Putamen (tissue), 1 donor: ENCODE data around the gene GRK4.
"Not testable (repeated sequence)": the region's sequence is repeated elsewhere in the genome, so short reads cannot be mapped to it uniquely, and the experiment has no call there.

Experiments used
- DNase-seq: peaks from one replicate; pipeline ENCODE4 v3.0.0-alpha.2; 2016; ENCODE audit warnings: low spot score

GRK4 gene

DNA sequence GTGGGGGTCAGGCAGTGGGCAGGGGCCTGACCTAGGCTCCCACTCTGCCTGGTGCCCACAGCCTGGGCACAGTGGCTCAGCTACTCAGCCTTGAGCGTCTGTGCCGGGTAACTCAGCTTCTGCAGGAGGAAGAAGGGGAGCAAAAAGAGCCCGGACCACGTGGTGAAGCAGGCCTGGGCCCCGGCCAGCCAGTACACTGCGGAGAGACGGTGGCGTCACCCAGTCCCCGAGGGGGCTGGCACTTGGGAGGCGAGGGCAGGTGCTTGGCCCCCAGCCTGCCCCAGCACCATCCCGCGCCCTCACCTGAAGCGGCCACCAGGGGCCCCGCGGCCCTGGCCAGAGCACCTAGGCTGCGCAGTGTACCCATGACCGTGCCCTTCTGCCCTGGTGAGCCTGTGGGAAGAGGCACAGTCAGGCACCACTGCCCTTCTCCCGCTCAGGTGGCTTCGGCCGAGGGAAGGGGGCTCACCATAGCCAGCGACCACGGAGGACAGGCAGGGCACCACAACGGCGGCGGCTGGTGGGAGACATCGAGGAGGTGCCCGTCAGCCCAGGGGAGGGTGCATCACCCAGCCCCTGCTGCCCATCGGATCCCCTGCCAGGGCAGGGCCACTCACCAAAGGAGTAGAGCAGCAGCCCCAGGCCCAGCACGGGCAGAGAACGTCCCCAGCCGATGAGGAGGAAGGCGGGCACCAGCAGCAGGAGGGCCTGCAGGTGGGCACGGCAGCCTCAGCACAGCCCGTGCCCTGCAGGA is 32.4 kb upstream of the GRK4 start:
- no peak for DNase-seq

DNA sequence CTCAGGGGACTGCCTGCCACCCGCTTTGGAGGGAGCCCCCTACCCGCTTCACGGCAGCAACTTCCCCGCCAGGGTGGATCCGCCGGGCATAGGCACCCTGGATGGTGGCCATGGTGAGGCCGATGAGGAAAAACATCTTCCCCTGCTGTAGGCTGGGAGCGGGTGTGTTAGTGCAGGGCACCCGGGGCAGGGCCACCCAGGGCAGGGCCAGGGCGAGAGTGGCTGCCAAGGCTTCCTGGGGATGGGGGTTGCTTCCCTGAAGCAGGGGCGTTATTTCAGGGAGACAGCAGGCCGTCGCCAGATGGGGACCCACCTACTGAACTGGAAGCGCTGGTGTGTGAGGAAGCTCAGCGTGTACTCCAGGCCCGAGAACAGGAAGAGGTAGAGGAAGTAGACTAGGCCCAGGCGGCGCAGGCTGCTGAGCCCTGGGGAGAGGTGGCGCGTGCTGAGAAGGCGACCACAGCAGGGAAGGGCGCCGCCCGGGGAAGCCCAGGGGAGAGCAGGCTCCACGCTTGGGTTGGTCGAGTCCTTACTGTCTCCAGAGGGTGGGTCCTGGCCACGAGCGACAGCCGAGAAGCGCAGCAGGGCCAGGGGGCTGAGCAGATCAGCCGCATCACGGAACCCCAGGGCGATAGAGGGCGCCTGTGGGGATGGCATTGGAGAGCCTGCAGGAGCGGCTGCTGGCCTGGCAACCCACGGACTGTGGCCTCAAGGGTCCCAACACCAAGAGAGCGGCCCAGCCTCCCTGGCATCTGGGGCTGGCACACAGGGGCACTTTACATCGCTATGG is 31.7 kb upstream of the GRK4 start:
- DNase-seq = no peak

DNA sequence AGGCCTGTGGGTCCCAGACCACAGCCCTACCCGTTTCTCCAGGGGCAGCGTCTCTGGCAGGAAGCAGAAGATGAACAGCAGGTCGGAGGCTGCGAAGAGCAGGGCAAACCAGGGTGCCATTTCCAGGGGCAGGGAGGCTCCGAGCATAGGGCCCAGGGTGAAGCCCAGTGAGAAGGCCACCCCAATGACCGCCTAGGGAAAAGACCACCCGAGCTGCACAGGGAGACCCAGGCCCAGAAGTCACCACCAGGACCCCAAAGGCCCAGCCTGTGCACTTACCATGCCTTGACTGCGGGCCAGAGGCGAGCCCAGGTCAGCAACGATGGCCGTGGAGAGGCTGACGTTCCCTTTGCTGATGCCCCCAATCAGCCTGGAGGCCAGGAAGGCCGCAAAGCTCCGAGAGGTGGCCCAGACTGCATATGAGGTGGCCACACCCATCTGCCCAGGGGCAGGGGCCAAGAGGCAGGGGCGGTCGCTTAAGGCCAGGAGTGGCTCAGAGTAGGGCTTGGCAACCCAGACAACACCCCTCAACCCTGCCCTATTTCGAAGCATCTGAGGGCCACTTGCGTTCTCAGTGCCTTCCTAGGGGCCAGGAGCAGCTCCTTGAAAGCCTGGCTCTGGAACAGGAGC is 30.9 kb upstream of the GRK4 start:
- no peak for DNase-seq

DNA sequence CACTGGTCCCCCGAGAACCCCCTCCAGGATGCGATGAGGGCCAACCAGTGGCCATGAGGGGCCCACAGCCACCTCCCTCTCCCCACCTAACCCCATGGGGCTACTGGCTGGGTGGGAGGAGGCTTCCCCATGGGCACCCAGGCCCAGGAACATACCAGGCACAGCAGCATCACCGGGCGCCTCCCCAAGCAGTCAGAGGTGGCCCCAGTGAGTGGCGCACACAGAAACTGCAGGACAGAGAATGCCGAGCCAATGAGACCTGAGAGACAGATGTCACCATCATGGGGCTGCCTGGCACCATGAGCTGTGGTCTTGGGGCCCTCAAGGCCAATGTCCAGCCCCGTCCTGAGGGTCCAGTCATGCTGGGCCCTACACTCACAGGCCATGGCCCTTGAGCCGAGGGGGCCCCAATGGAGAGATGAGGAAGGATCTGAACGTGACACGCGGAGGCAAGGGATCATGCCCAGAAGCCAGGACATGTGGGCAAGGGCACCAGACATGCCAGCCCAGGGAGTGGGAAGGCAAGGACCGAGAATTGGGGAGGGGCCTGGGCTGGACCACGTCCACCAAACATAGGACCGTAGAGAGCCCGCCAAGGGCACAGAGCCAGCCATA is 30.3 kb upstream of the GRK4 start:
- no peak for DNase-seq

DNA sequence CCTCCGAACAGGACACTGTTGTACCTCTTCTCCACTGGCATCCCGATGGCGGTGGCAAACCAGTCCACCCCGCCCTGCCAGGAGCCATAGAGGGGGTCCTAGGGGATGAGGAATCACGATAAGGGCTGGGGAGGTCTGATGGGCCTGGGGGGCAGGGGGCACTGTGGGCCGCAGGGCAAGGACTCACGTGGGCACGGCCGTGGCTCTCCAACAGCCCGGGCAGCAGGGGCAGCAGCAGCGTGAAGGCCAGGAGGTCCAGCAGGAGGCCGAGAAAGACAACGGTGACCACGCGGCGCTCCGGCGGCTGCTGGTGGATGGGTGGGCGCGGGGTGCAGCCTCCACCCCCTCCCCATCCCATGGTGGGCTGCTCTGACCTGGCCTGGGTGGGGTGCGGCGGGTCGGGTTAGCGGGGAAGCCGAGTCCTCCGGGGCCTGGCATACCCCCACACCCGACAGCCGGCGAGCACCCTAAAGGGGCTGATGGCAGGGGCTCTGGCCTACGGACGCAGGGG is 29.8 kb upstream of the GRK4 start:
- no peak for DNase-seq

DNA sequence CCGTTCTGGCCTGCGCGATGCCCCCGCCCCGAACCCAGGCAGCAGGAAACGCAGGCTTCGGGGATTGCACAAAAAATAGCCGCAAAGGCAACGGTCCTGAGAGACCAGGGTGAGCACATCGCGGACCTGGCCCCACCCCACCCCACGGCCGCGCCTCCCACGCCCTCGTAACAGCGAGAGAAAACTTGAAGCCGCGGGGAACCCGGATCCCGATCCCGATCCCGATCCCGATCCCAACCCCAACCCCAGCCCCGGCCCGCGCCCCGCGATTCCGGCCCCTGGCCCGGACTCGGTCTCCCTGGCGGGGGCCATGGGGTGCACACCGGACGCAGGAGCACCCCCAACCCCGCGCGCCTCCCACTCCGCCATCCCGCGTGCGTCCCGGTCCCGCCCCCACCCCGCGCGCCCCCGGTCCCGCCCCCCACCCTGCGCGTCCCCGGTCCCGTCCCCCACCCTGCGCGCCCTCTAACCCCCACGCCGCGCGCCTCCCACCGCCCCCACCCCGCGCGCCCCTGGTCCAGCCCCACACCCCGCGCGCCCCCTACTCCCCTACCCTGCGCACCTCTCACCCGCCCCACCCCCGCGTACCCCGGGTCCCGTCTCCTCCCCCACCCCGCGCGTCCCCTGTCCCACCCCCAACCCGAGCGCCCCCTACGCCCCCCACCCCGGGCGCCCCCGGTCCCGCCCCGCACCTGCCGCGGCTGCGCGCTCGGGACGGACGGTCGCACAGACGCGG is 29.1 kb upstream of the GRK4 start:
- no peak for DNase-seq

DNA sequence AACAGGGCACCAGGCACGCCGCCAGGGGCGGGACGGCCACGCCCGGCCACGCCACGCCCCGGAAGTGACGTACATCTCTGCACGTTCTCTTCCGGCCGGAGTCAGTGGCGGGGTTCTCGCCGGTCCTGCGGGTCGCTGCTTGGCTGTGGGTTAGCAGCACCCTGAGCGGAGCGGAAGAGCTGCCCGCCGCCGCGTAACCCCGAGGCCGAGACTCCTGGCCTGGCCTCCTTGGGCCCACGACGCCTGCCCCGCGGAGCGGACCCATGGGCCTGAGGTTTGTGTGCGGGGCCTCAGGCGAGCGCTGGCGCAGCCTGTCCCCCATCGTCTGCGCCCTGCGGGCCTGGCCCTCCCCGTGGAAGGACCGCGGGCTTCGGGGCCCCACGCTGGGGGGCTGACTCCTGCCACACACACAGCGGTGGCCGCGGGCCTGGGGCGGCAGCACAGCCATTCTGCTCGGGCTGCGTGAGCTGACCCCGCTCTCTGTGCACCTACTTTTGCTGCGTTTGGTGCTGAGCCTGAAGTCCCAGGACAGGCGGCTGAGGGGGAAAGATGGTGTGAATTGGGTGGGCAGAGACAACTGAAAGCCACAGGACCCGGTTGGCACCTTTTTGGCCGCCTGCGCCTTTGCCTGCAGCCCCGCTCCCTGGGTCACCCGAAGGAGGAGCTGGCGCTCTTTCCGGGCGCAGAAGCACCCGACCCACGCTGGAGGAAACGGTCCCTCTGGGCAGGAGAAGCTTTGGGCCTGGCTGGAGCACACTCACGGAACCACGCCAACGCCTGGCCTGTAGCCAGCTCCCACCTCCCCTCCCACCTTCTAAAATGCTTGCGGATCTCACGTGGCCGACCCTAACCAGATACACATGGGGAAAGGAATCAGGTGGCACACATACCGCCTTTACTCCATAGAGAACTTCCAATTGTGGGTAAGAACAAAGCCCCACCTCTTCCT is 28.3 kb upstream of the GRK4 start:
- DNase-seq = peak; percentile 88

DNA sequence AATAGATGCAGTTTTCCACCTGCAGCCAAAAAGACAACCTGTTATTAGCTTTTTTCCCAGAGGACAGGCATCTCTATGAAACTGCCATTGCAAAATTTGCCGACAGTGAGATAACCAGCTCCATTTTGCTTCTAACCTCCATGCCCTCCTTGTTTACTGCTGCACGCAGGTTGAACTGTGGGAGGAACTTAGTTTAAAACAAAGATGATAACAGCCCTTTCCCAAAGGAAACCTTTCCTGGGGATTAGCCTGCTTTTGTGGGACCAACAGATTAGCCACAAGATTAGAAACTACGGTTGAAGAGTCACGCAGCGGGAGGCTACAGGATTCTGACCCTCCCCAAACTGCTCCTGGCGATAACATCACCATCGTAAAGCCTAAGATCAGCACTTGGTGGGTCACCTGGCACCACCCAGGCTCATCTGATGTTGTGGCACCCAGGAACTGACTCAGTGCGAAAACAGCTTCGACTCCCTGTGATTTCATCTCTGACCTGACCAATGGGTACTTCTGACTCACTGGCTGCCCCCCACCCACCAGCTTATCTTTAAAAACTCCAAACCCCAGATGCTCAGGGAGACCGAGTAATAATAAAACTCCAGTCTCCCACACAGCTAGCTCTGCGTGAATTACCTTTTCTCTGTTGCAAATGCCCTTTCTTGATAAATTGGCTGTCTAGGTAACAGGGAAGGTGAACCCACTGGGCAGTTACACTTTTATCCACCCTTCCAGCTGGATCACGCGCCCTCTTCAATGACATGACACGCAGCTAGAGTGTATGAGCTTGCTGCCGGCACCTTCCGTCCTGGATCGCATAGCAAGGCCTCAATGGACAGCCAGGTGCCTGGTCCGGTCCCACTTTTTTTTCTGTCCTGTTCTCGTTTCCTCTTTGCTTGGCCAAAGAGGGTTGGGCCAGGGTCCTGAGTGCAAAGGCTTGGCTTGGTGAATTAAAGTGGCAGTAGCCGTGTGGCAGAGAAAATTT is 27.3 kb upstream of the GRK4 start:
- DNase-seq = no peak

DNA sequence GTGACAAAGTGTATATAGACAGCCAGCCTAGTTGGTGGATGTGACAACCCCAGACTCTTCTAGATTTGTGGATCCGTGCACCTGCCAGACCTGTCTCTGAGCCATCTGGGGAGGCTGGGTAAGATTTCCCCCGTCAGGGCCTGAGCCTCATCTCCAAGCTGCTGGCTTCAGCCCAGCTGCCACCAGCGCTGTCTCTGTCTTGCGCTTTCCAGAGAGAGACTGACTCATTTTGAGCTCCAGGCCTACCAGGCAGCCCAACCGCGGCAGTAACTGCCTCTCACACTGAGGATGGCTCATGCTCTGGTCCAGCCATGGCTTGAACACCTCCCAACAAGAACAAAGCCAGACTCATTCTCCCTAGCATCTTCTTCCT is 26.6 kb upstream of the GRK4 start:
- no peak for DNase-seq

DNA sequence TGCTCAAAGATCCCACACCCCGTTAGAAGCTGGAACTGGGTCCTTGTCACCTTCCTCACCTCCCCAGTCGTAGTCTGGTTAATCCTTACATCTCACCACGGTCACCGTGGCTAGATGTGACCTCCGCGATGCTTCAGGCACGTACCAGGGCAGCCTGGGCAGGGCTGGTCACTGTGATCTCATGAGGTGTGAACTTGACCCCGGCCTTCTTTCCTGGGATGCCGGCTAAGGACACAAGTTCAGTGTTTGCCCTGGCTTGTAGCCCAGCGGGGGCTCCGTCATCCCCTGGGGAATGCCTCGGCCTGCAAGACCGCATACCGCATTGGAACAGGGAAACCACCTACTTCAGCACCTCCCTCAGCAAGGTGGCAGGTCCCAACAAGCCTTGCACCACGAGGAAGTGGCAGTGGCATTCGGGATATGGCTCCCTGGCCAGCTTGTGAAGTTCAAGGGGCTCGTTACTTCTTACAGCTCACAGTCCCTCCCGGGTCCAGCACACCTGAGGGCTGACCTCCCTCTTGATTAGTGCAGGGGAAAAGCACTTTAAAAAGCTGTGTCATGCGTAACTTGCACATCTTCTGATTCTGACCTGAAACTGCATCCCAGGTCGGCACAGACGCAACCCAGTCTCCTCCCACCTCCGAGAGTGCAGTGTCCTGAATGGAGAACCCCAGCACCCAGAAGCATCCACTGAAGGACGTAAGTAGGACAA is 26.1 kb upstream of the GRK4 start:
- DNase-seq = no peak

DNA sequence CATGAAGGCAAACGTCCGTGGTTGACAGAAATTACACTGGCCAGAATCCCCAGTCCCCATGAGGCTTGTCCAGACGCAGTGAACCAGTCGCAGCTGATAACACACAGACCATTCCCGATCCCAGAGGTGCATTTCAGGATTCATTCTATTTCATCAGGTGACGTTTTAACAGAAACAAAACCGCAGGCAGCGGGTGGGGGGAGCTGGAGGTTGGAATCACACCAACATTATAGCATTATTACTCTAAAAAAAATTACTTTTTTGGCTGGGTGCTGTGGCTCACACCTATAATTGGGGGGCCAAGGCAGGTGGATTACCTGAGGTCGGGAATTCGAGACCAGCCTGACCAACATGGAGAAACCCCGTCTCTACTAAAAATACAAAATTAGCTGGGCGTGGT is 25.4 kb upstream of the GRK4 start:
- DNase-seq = no peak

DNA sequence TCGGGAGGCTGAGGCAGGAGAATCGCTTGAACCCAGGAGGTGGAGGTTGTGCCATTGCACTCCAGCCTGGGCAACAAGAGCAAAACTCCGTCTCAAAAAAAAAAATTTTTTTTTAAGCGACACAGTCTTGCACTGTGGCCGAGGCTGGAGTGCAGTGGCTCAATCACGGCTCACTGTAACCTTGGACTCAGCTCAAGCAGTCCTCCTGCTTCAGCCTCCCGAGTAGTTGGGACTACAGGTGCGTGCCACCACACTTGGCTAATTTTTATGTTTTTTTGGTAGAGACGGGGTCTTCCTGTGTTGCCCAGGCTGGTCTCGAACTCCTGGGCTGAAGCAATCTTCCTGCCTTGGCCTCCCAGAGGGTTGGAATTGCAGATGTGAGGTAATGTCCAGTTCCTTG is 25.0 kb upstream of the GRK4 start:
- DNase-seq = not testable (repeated sequence)

DNA sequence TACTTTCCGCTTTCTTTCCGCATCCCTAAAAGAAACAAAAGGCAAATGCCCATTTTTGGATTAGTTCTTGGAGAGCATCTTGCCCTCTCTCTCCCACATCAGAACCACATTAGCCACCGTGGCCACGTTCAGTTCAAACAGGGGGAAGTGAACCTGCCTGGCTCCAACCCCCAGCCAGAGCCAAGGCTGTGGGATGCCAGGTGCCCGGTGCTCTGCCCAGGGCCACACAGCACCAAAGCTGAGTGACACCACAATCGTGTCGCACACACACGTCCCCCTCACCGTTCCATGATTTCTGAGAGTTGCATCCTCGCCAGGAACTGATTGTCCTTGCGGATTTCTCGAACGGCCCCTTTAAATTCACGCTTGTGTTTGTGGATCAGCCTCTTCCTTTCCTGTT is 24.5 kb upstream of the GRK4 start:
- no peak for DNase-seq

DNA sequence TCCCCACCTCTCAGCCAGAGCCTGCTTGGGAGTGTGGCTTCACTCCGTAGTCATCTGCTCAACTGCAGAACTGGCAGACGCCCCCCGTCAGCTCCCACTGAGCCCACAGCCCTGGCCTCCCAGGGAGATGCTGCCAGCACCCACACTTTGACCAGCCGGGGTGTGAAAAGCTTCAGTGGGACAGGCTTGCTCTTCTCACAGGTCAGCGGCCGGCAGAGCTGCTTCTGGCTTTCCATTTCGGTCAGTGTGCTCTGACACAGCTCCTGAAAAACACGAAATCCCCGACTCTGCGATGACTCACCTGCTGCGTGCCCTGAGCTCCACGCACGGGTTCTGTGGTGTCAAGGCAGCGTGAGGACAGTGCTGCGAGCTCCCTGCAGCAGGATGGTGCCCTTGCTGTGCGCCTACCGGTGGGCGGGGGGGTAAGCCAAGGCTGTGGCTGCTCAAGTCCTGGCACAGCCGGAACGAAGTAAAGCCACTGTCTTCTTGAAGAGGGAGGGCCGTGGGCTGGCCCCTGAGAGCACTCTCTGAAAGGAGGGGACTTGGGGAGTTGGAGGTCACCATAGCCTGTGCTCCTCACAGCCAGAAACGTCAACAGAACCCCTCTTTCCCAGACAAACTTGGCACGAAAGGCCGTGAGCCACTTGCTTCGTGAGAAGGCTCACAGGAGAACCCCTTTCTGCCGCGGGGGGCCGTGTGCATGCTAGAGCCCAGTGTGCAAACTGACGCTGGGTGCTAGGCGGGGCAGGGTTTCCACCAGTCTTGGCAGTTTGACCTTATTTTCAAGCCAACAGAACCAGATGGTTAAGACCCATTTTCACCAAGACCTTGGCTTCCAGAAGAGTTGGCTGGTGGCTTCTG is 23.8 kb upstream of the GRK4 start:
- DNase-seq = no peak

DNA sequence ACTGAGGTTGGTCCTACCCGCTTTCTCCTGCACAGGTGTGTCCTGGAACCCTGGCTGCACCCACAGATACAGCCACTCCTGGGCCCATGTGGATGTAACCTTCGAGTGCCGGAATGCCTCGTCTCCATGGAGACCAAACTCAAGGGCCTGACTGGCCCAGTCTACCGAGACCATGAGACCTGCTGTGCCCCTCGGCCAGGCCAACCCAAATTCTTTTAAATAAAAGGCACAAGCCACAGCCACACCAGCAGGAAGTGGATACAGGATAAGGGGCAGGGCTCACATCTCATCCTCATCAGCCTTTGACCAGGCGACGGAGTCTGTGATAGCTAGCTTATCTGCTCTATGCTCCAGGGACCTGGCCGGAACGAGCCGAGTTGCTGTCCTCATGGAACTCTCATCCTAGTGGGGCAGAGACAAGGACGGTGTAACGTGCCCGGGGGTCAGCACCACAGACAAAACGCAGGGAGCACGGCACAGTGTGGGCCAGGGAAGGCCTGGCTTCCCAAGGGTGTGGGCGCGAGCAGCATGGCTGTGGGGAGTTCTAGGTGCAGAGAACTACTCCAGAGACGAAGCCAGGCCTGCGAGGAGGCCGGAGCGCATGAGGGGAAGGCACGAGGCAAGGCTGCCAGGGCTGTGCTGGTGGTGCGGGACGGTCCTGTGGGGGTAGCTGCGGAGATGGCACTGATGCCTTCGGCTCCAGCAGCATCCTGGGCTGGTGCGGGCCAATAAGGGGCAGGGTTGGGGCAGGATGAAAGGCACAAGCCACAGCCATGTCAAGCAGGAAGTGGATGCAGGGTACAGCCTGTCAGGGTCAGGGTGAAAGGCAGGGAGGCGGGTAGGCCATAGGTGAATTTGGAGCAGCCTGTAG is 22.9 kb upstream of the GRK4 start:
- DNase-seq = no peak

DNA sequence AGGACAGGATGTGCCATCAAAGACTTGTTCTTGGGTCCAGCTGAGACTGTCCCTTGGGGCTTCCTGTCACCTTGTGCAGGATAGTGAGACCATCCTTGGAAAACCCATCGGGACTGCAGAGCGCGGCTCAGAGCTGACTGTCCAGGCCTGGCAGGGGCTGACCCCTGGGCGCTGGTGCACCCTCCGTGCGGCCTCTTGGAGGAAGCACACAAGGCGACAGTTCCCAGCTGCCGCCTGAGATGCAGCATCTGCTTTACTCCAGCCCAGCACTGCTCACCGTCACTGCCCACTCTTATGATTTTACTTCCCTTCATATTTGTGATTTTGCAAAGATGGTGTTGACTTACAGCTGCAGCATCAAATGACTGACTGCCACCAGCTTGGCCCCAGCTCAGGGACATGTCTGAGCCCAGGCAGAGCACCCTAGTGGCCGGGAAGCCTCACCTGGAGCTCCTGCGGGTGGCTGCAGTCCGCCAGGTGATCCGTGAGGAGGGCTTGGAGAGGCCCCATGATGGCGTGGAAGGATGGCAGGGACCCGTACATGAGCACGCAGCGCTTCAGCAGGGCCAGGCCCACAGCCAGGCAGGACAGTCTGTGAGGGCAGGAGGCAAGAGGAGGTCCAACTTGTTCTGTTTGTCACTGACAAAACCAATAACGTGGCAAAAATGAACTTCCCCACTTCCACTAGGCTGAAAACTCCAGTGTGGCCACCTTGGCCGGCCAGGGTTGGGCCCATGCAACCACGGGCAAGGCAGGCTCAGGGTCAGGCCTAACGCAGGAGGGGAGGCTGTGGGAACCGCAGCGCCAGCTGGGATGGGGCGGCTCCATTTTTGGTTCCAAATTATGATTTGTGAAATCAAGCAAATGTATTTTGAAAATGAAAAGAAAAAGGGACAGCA is 22.0 kb upstream of the GRK4 start:
- DNase-seq = no peak
